K562 (cell line): Measurements from ENCODE around the gene PRF1. TPM values are rescaled to one million over a fixed set of nuclear protein-coding genes. Genes with fewer than 3 reads are reported as not detected.

ENCODE experiments used
- ARID1B ChIP-seq: fragments of 450-650 bp; IDR thresholded peaks from 2 replicates; pipeline ENCODE4 v1.6.1; 2016; ENCODE audit warnings: antibody characterized with exemption, mild to moderate bottlenecking, inconsistent platforms
- CBFA2T2 ChIP-seq: fragments of 450-650 bp; conservative IDR thresholded peaks from 2 replicates; pipeline ENCODE4 v1.6.1; 2017; ENCODE audit warnings: mild to moderate bottlenecking
- CBX1 ChIP-seq: sonication (generic); IDR thresholded peaks from 2 replicates; pipeline ENCODE4 v1.6.1; 2016; ENCODE audit warnings: antibody characterized with exemption, low read depth, mild to moderate bottlenecking
- CHCHD3 ChIP-seq: fragments of 250-450 bp; sonication (Bioruptor Pico); IDR thresholded peaks from 2 replicates; pipeline ENCODE4 v2.1.2; 2022; ENCODE audit warnings: mild to moderate bottlenecking
- CREB1 ChIP-seq, 2 experiments: sonication (generic) in 1 of 2; formaldehyde crosslinking in 1 of 2; IDR thresholded peaks; 2 replicates each; pipeline versions ENCODE4 v1.6.1 to v1.8.0; 2012 to 2022; ENCODE audit warnings: inconsistent platforms in 1 of 2, mild to moderate bottlenecking in 1 of 2, missing genetic modification reagents in 1 of 2, moderate library complexity in 1 of 2
- ESRRB ChIP-seq: fragments of 250-450 bp; sonication (Bioruptor Pico); IDR thresholded peaks from 2 replicates; pipeline ENCODE4 v1.5.0; 2020; ENCODE audit warnings: mild to moderate bottlenecking, moderate library complexity, borderline replicate concordance
- FOXJ3 ChIP-seq: sonication (generic); formaldehyde crosslinking; IDR thresholded peaks from 2 replicates; pipeline ENCODE4 v1.4.0; 2020; ENCODE audit warnings: mild to moderate bottlenecking, missing genetic modification reagents
- GATAD2A ChIP-seq: fragments of 450-650 bp; IDR thresholded peaks from 2 replicates; pipeline ENCODE4 v1.6.1; 2017
- HDGF ChIP-seq: fragments of 450-650 bp; IDR thresholded peaks from 2 replicates; pipeline ENCODE4 v1.6.1; 2016
- JUN ChIP-seq, 2 experiments: sonication (generic) in 1 of 2; formaldehyde crosslinking in 1 of 2; IDR thresholded peaks; 2 replicates each; pipeline versions ENCODE4 v1.6.1 to v1.8.0; 2012 to 2022; ENCODE audit warnings: borderline replicate concordance in 2 of 2, mild to moderate bottlenecking in 2 of 2, improper control_type of control experiment in 1 of 2, low read depth in 1 of 2, low read length in 1 of 2, missing genetic modification reagents in 1 of 2
- MAFK ChIP-seq: IDR thresholded peaks from 2 replicates; pipeline ENCODE4 v1.6.1; 2011; ENCODE audit warnings: low read length, improper control_type of control experiment
- MBD2 ChIP-seq: sonication (generic); IDR thresholded peaks from 2 replicates; pipeline ENCODE4 v1.6.1; 2016; ENCODE audit warnings: low read depth, borderline replicate concordance
- MYC ChIP-seq, 2 experiments: fragments of 250-450 bp in 1 of 2; sonication (Bioruptor Pico) in 1 of 2; IDR thresholded peaks; 2 replicates each; pipeline versions ENCODE4 v1.5.1 to v1.6.1; 2012 to 2021; ENCODE audit warnings: low read depth in 2 of 2, borderline replicate concordance in 1 of 2, improper control_type of control experiment in 1 of 2, low read length in 1 of 2, mild to moderate bottlenecking in 1 of 2, moderate library complexity in 1 of 2
- PTTG1 ChIP-seq: fragments of 450-650 bp; IDR thresholded peaks from 2 replicates; pipeline ENCODE4 v1.6.1; 2016; ENCODE audit warnings: low read depth, mild to moderate bottlenecking, missing genetic modification characterization, missing compliant biosample characterization
- RCOR1 ChIP-seq, 2 experiments: IDR thresholded peaks; 2 replicates each; pipeline ENCODE4 v1.6.1; 2012; ENCODE audit warnings: low read depth in 2 of 2, low read length in 2 of 2, borderline replicate concordance in 1 of 2, improper control_type of control experiment in 1 of 2
- SMAD4 ChIP-seq: fragments of 250-450 bp; sonication (Bioruptor Pico); conservative IDR thresholded peaks from 2 replicates; pipeline ENCODE4 v1.8.0; 2021; ENCODE audit warnings: inconsistent platforms, mild to moderate bottlenecking, moderate library complexity
- SMARCA4 ChIP-seq: fragments of 450-650 bp; IDR thresholded peaks from 2 replicates; pipeline ENCODE4 v1.6.1; 2016
- SREBF1 ChIP-seq: fragments of 150-350 bp; IDR thresholded peaks from 2 replicates; pipeline ENCODE4 v1.6.1; 2014; ENCODE audit warnings: antibody characterized with exemption, low read depth, low read length, borderline replicate concordance
- YY1 ChIP-seq, 3 experiments: IDR thresholded peaks; 2 replicates each; pipeline ENCODE4 v1.6.1; 2011; ENCODE audit warnings: low read length in 2 of 3, mild to moderate bottlenecking in 2 of 3, moderate library complexity in 2 of 3, borderline replicate concordance in 1 of 3, control low read depth in 1 of 3, low read depth in 1 of 3; ENCODE audit not compliant: insufficient read depth in 3 of 3, insufficient replicate concordance in 2 of 3, control insufficient read depth in 1 of 3, insufficient read length in 1 of 3; ENCODE audit errors: extremely low read depth in 1 of 3
- ZBTB2 ChIP-seq: fragments of 450-650 bp; IDR thresholded peaks from 2 replicates; pipeline ENCODE4 v1.6.1; 2016; ENCODE audit warnings: antibody characterized with exemption
- ZNF134 ChIP-seq: fragments of 250-450 bp; sonication (Bioruptor Pico); conservative IDR thresholded peaks from 2 replicates; pipeline ENCODE4 v1.4.0; 2020
- polyA plus RNA-seq, 8 experiments: library from polyadenylated mRNA; depleted of rRNA in 4 of 8; stranded (reverse) in 5 of 8; unstranded in 3 of 8; fragments of >200 nt; fragmentation: Nextera tagmentation in 2 of 8; fragmentation: Illumina TruSeq in 1 of 8; extraction: Ambion mirVana in 2 of 8; extraction: Trizol in 1 of 8; gene quantifications; 2 replicates each; pipeline versions ENCODE4 v1.2.1 to v1.2.3, GENCODE V29; 2011 to 2014; ENCODE audit warnings: inconsistent platforms in 1 of 8, missing spikeins in 1 of 8
- total RNA-seq, 7 experiments: library from RNA; depleted of rRNA in 6 of 7; stranded (reverse); fragments of >200 nt in 6 of 7; fragmentation: Illumina TruSeq in 2 of 7; extraction: Trizol in 2 of 7; gene quantifications; 2 replicates each; pipeline versions ENCODE4 v1.2.1 to v1.2.3, GENCODE V29; 2011 to 2021; ENCODE audit warnings: low replicate concordance in 1 of 7
- TF ChIP-seq, protein P1 (sequence below): sonication (generic); formaldehyde crosslinking; IDR thresholded peaks from 2 replicates; pipeline ENCODE4 v1.8.1; 2023; ENCODE audit warnings: mild to moderate bottlenecking, missing genetic modification reagents
- TF ChIP-seq, protein P2 (sequence below): sonication (generic); formaldehyde crosslinking; IDR thresholded peaks from 2 replicates; pipeline ENCODE4 v1.8.0; 2022; ENCODE audit warnings: missing genetic modification reagents, mild to moderate bottlenecking, borderline replicate concordance

The PRF1 gene
- total and polyA plus RNA-seq, 9 of the 15 experiments (the other 6 are each of a cell fraction or from before 2014, with no cell fraction given), result 3.8 to 8.6 (median 6.3) TPM

DNA sequence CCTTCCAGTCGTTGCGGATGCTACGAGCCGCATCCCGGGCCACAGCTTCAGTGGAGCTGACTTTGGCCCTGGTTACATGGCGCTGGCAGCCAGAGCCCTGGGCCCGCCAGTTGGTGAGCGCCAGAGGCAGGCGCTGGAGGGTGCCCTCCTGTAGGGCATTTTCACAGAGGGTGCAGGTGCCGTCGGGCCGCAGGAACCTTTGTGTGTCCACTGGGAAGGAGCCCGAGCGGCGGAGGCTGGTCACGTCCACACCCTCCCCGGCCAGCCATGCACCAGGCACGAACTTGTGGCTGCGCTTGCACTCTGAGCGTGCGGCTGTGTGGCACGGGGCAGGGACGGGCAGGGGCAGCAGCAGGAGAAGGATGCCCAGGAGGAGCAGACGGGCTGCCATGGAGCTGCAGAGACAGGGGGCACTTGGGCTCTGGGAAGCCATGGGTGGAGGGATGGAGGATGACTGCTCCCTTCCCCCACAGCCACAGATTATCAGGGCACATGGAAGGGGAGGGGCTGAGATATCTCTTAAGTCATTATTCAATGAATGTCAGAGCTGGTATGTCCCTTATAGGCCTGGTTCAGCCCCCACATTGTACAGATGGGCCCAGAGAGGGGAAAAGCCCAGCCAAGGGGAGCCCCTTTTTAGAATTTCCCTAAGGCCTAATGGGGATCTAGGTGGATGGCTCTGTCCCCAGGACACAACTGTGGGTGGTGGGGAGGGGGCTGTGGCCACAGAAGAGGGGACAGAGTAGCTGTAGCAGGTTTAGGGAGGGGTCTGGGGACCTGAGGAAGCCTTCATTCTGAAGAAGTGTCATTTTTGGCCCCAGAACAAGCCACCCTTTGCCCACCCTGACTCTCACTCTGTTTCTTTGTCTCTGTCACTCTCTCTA, 1.8 kb downstream of the PRF1 start (continued):
- TF ChIP-seq ZBTB2, result 0 out of 2 replicates have a peak, but pooled peaks have one; percentile 34
- no peak for TF ChIP-seq MAFK
- no peak for TF ChIP-seq CHCHD3 (CRISPR knock-in tag)
- TF ChIP-seq MYC (IDR thresholded peaks at IDR 0.05; ENCODE audit: low read depth, low read length), result peak; percentile 78
- TF ChIP-seq MYC (CRISPR knock-in tag; IDR thresholded peaks at IDR 0.05; ENCODE audit: borderline replicate concordance, low read depth), result no peak
- no peak for TF ChIP-seq SMAD4
- no peak for TF ChIP-seq CREB1 (IDR thresholded peaks at IDR 0.05)
- TF ChIP-seq CREB1 (CRISPR knock-in tag; IDR thresholded peaks at IDR 0.05), result 0 out of 2 replicates have a peak, but pooled peaks have one; percentile 5
- no peak for TF ChIP-seq YY1 (IDR thresholded peaks at IDR 0.05; ENCODE audit: borderline replicate concordance in 1 of 3, control insufficient read depth in 1 of 3, extremely low read depth in 1 of 3, insufficient read depth in 3 of 3, insufficient read length in 1 of 3, insufficient replicate concordance in 2 of 3, low read depth in 1 of 3, low read length in 2 of 3)
- TF ChIP-seq SMARCA4, result peak; percentile 30; the same call in 1 of the 2 replicates
- TF ChIP-seq, protein P1, sequence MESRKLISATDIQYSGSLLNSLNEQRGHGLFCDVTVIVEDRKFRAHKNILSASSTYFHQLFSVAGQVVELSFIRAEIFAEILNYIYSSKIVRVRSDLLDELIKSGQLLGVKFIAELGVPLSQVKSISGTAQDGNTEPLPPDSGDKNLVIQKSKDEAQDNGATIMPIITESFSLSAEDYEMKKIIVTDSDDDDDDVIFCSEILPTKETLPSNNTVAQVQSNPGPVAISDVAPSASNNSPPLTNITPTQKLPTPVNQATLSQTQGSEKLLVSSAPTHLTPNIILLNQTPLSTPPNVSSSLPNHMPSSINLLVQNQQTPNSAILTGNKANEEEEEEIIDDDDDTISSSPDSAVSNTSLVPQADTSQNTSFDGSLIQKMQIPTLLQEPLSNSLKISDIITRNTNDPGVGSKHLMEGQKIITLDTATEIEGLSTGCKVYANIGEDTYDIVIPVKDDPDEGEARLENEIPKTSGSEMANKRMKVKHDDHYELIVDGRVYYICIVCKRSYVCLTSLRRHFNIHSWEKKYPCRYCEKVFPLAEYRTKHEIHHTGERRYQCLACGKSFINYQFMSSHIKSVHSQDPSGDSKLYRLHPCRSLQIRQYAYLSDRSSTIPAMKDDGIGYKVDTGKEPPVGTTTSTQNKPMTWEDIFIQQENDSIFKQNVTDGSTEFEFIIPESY (CRISPR knock-in tag), result peak; percentile 76
- TF ChIP-seq PTTG1 (tag), result no peak
- TF ChIP-seq SREBF1, result no peak
- TF ChIP-seq, protein P2, sequence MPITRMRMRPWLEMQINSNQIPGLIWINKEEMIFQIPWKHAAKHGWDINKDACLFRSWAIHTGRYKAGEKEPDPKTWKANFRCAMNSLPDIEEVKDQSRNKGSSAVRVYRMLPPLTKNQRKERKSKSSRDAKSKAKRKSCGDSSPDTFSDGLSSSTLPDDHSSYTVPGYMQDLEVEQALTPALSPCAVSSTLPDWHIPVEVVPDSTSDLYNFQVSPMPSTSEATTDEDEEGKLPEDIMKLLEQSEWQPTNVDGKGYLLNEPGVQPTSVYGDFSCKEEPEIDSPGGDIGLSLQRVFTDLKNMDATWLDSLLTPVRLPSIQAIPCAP (CRISPR knock-in tag), result no peak
- peak; percentile 12; the same call in 1 of the 2 replicates for TF ChIP-seq ARID1B
- TF ChIP-seq GATAD2A, result no peak
- TF ChIP-seq HDGF, result no peak
- TF ChIP-seq CBX1, result no peak
- TF ChIP-seq CBFA2T2, result no peak
- TF ChIP-seq RCOR1 (IDR thresholded peaks at IDR 0.05; ENCODE audit: borderline replicate concordance in 1 of 2, low read depth in 2 of 2, low read length in 2 of 2), result peak in 1 of 2 experiments; percentile 72; a peak in 2 of 4 replicates
- TF ChIP-seq ESRRB (CRISPR knock-in tag), result no peak
- TF ChIP-seq JUN (IDR thresholded peaks at IDR 0.05; ENCODE audit: borderline replicate concordance, low read depth, low read length), result no peak
- no peak for TF ChIP-seq JUN (CRISPR knock-in tag; IDR thresholded peaks at IDR 0.05; ENCODE audit: borderline replicate concordance)
- TF ChIP-seq MBD2, result 0 out of 2 replicates have a peak, but pooled peaks have one; percentile 19
- no peak for TF ChIP-seq FOXJ3
- TF ChIP-seq ZNF134 (CRISPR knock-in tag), result no peak
